B cell (primary cell): Measurements from ENCODE around the gene ENO4. TPM values are rescaled to one million over a fixed set of nuclear protein-coding genes. Genes with fewer than 3 reads are reported as not detected.

Source experiments
- ATAC-seq: fragments of 200-7000 bp; cut with Tn5 transposase; one replicate; pipeline ENCODE4 v1.10.0; 2021; ENCODE audit warnings: low read depth, mild to moderate bottlenecking, moderate number of reproducible peaks, moderate library complexity
- CTCF ChIA-PET: fragments of 350-600 bp; sonication (Branson Sonifier 250); formaldehyde crosslinking; loops from one replicate; lab custom pipeline; 2021; ENCODE audit warnings: antibody characterized with exemption, inconsistent platforms; lab: Charles Lee
- POLR2A ChIA-PET: fragments of 350-600 bp; sonication (Branson Sonifier 250); formaldehyde crosslinking; loops from one replicate; lab custom pipeline; 2021; ENCODE audit warnings: antibody characterized with exemption; lab: Charles Lee
- DNase-seq: peaks from one replicate; pipeline ENCODE4 v3.0.0; 2013
- H2AFZ ChIP-seq: 2 replicates; pipeline ENCODE4 v1.6.1; 2012; ENCODE audit warnings: mild to moderate bottlenecking, low read depth, low read length; ENCODE audit not compliant: insufficient read depth, poor library complexity, severe bottlenecking
- H3K27ac ChIP-seq, 2 donors: 1 replicate in 1 of 2; 2 replicates in 1 of 2; pipeline ENCODE4 v1.5.1; 2012 to 2013; ENCODE audit warnings: low read length in 2 of 2, mild to moderate bottlenecking in 2 of 2, moderate library complexity in 1 of 2
- H3K27me3 ChIP-seq, 4 experiments: fragments of 200-600 bp in 1 of 4; sonication (generic) in 1 of 4; replicated peaks in 1 of 4; 1 replicate in 2 of 4; 2 replicates in 2 of 4; pipeline versions ENCODE4 v1.6.1 to v1.7.0; 2013 to 2016; ENCODE audit warnings: low read length in 3 of 4, mild to moderate bottlenecking in 2 of 4, mixed read lengths in 1 of 4, moderate library complexity in 1 of 4; ENCODE audit not compliant: insufficient read depth in 4 of 4, control insufficient read depth in 3 of 4; ENCODE audit errors: control extremely low read depth in 1 of 4
- H3K36me3 ChIP-seq, 2 experiments: replicated peaks in 1 of 2; 1 replicate in 1 of 2; 2 replicates in 1 of 2; pipeline versions ENCODE4 v1.6.1 to v1.7.1; 2013; ENCODE audit warnings: low read length in 1 of 2; ENCODE audit not compliant: insufficient read depth in 2 of 2, control insufficient read depth in 1 of 2; ENCODE audit errors: control extremely low read depth in 1 of 2, extremely low read depth in 1 of 2
- H3K4me1 ChIP-seq, 2 donors: fragments of 200-600 bp in 1 of 2; sonication (generic) in 1 of 2; 1 replicate in 1 of 2; 2 replicates in 1 of 2; pipeline versions ENCODE4 v1.5.1 to v1.6.1; 2013 to 2017; ENCODE audit warnings: low read length in 2 of 2; ENCODE audit not compliant: control insufficient read depth in 2 of 2, insufficient read depth in 2 of 2
- H3K4me2 ChIP-seq: replicated peaks from 2 replicates; pipeline ENCODE3; 2012; ENCODE audit warnings: mild to moderate bottlenecking, low read depth, low read length; ENCODE audit not compliant: poor library complexity, severe bottlenecking
- H3K4me3 ChIP-seq, 5 experiments: fragments of 200-600 bp in 1 of 5; sonication (generic) in 1 of 5; 1 replicate in 3 of 5; 2 replicates in 2 of 5; pipeline versions ENCODE4 v1.5.1 to v1.7.0; 2011 to 2016; ENCODE audit warnings: low read length in 4 of 5, mild to moderate bottlenecking in 4 of 5, low read depth in 2 of 5, control low read depth in 1 of 5, moderate library complexity in 1 of 5; ENCODE audit not compliant: insufficient read depth in 1 of 5; ENCODE audit errors: control extremely low read depth in 1 of 5, extremely low read depth in 1 of 5
- H3K79me2 ChIP-seq: fragments of 200-600 bp; sonication (generic); one replicate; pipeline ENCODE4 v1.6.0; 2016; ENCODE audit warnings: low read length; ENCODE audit not compliant: control insufficient read depth, insufficient read depth
- H3K9ac ChIP-seq: fragments of 200-600 bp; sonication (generic); 2 replicates; pipeline ENCODE4 v1.6.1; 2017; ENCODE audit warnings: mild to moderate bottlenecking, low read length, moderate library complexity
- H3K9me3 ChIP-seq, 3 donors: one replicate each; pipeline versions ENCODE4 v1.6.1 to v1.7.1; 2013; ENCODE audit warnings: low read length in 2 of 3; ENCODE audit not compliant: control insufficient read depth in 2 of 3, insufficient read depth in 1 of 3; ENCODE audit errors: control extremely low read depth in 1 of 3
- H4K20me1 ChIP-seq: 2 replicates; pipeline ENCODE4 v1.6.0; 2012; ENCODE audit warnings: mild to moderate bottlenecking, low read length; ENCODE audit not compliant: insufficient read depth, control insufficient read depth, poor library complexity, severe bottlenecking
- H3K27ac Mint-ChIP-seq: one replicate; pipeline ENCODE4 v1.8.0; 2021; ENCODE audit warnings: mixed read lengths
- H3K27me3 Mint-ChIP-seq: one replicate; pipeline ENCODE4 v1.8.0; 2021; ENCODE audit warnings: mixed read lengths
- H3K4me1 Mint-ChIP-seq: one replicate; pipeline ENCODE4 v1.8.0; 2021; ENCODE audit warnings: mixed read lengths
- H3K4me3 Mint-ChIP-seq: one replicate; pipeline ENCODE4 v1.8.0; 2021; ENCODE audit warnings: mixed read lengths
- H3K9me3 Mint-ChIP-seq: one replicate; pipeline ENCODE4 v1.8.0; 2022; ENCODE audit warnings: mixed read lengths; ENCODE audit not compliant: insufficient read depth
- CTCF ChIP-seq: fragments of 200-600 bp; IDR thresholded peaks from one replicate; pipeline ENCODE4 v1.8.0; 2022; ENCODE audit warnings: antibody characterized with exemption, mild to moderate bottlenecking
- EZH2 ChIP-seq: IDR thresholded peaks from 2 replicates; pipeline ENCODE4 v1.6.1; 2012; ENCODE audit warnings: borderline replicate concordance, low read depth, mild to moderate bottlenecking, moderate library complexity, low read length; ENCODE audit not compliant: insufficient read depth, poor library complexity, severe bottlenecking
- WGBS: methylation state at CpG from one replicate; pipeline ENCODE4 v1.1.5; 2013; ENCODE audit warnings: missing lambda C conversion rate; ENCODE audit not compliant: insufficient coverage; 5-methylcytosine and 5-hydroxymethylcytosine counted together
- intact Hi-C: fragments of 100-400 bp; cut with micrococcal nuclease; formaldehyde crosslinking; loops from one replicate; pipeline ENCODE4 v1.10.0; 2022
- polyA plus RNA-seq: library from polyadenylated mRNA; depleted of rRNA; stranded (reverse); fragments of >200 nt; gene quantifications from 2 replicates; pipeline ENCODE4 v1.2.3, GENCODE V29; 2012
- total RNA-seq, 2 donors: library from RNA; stranded (reverse); fragments of 120-200 nt in 1 of 2; gene quantifications; 1 replicate in 1 of 2; 2 replicates in 1 of 2; pipeline versions ENCODE4 v1.2.3 to v1.2.4, GENCODE V29; 2013 to 2022

ENO4 gene
- total and polyA plus RNA-seq, 2 donors (not counting 1 experiment from before 2014, with no cell fraction given), result 0.07 to 0.37 TPM

GRCh38 chr10:116882639-116883038 is 33.3 kb downstream of the ENO4 start:
- no peak for DNase-seq

GRCh38 chr10:116886772-116887171 is 37.5 kb downstream of the ENO4 start:
- ChIA-PET POLR2A (no interaction called here), CTCF (no interaction called here)
- no peak for TF ChIP-seq EZH2
- no peak for TF ChIP-seq CTCF
- no peaks in the 10 kb centered on the region for H3K9me3 ChIP-seq
- no peak overlapping the region for H3K4me3 ChIP-seq
- Mint-ChIP-seq H3K4me1 (no peaks in the 10 kb centered on the region), H3K27ac (no peak overlapping the region), H3K4me3 (no peak overlapping the region), H3K27me3 (peaks cover 21% of the 10 kb centered on the region), H3K9me3 (no peaks in the 10 kb centered on the region)
- ATAC-seq (no peak), DNase-seq (no peak)
- no peaks in the 10 kb centered on the region for H3K79me2 ChIP-seq
- H3K4me2 ChIP-seq, result no peak overlapping the region
- no peaks in the 10 kb centered on the region for H3K36me3 ChIP-seq
- no peak overlapping the region for H3K9ac ChIP-seq
- H4K20me1 ChIP-seq, result no peaks in the 10 kb centered on the region
- H3K27me3 ChIP-seq, result peaks cover 0 to 3% (median 1%) of the 10 kb centered on the region in 4 experiments
- no peaks in the 10 kb centered on the region for H3K4me1 ChIP-seq
- H2AFZ ChIP-seq, result no peak overlapping the region
- intact Hi-C loops, result no loop called here
- no peak overlapping the region for H3K27ac ChIP-seq
- WGBS, result 81% methylated on average over 3 of the region's 4 CpGs

More at GRCh38 chr10:116882639-116883038, 33.3 kb downstream of the ENO4 start:
- Mint-ChIP-seq H3K9me3 (no peaks in the 10 kb centered on the region), H3K27me3 (peaks cover 12% of the 10 kb centered on the region), H3K4me1 (no peaks in the 10 kb centered on the region), H3K4me3 (no peak overlapping the region), H3K27ac (no peak overlapping the region)
- Histone ChIP-seq H4K20me1 (no peaks in the 10 kb centered on the region), H2AFZ (no peak overlapping the region), H3K9me3 (no peaks in the 10 kb centered on the region), H3K36me3 (no peaks in the 10 kb centered on the region), H3K27me3 (peaks cover 0 to 2% (median under 1%) of the 10 kb centered on the region in 4 experiments), H3K4me3 (no peak overlapping the region), H3K4me2 (no peak overlapping the region), H3K79me2 (no peaks in the 10 kb centered on the region), H3K27ac (no peak overlapping the region), H3K4me1 (no peaks in the 10 kb centered on the region), H3K9ac (no peak overlapping the region)
- no peak for ATAC-seq
- no peak for TF ChIP-seq EZH2
- TF ChIP-seq CTCF, result no peak
- intact Hi-C loops, result no loop called here
- no CpG with 5 or more reads among the region's 2 CpGs for WGBS
- ChIA-PET CTCF (no interaction called here), POLR2A (no interaction called here)
